Measurements from ENCODE around the gene ELN. TPM values are rescaled to one million over a fixed set of nuclear protein-coding genes. Genes with fewer than 3 reads are reported as not detected.

The ELN gene
- total RNA-seq, 3 donors from 2014 or later, result 25.9 to 134 (median 31.8) TPM

GRCh38 chr7:74068378-74069085 is 40.6 kb downstream of the ELN start:
- Histone ChIP-seq H3K27ac (no peak overlapping the region), H3K9me3 (no peaks in the 10 kb centered on the region), H3K4me3 (no peak overlapping the region), H3K4me1 (no peaks in the 10 kb centered on the region), H3K27me3 (no peaks in the 10 kb centered on the region), H3K36me3 (no peaks in the 10 kb centered on the region)
- intact Hi-C loops (cut with DNase I; ENCODE audit: low total_unique reads), result loop anchor here (10.0 kb wide), 1 partner anchor 106 kb away; the partner anchor contains the start of gene EIF4H
- DNase-seq (ENCODE audit: low spot score in 2 of 2), result no peak
- TF ChIP-seq POLR2A (IDR thresholded peaks at IDR 0.05) (no peak), CTCF (IDR thresholded peaks at IDR 0.05) (no peak), POLR2AphosphoS5 (IDR thresholded peaks at IDR 0.05) (no peak)

GRCh38 chr7:74069086-74069541 is 41.1 kb downstream of the ELN start:
- H3K36me3 ChIP-seq, result no peaks in the 10 kb centered on the region
- no peak overlapping the region for H3K4me3 ChIP-seq
- intact Hi-C loops (cut with DNase I; ENCODE audit: low total_unique reads), result loop anchor here (10.0 kb wide), 1 partner anchor 106 kb away; the partner anchor contains the start of gene EIF4H
- no peaks in the 10 kb centered on the region for H3K4me1 ChIP-seq
- no peaks in the 10 kb centered on the region for H3K9me3 ChIP-seq
- no peak overlapping the region for H3K27ac ChIP-seq
- no peaks in the 10 kb centered on the region for H3K27me3 ChIP-seq
- DNase-seq (ENCODE audit: low spot score in 2 of 2), result no peak
- TF ChIP-seq POLR2AphosphoS5 (IDR thresholded peaks at IDR 0.05), result no peak
- no peak for TF ChIP-seq POLR2A (IDR thresholded peaks at IDR 0.05)
- no peak for TF ChIP-seq CTCF (IDR thresholded peaks at IDR 0.05)

GRCh38 chr7:74069790-74070618 is 42.0 kb downstream of the ELN start:
- intact Hi-C loops (cut with DNase I; ENCODE audit: low total_unique reads), result loop anchor here (10.0 kb wide), 1 partner anchor 105 kb away; the partner anchor contains the start of gene EIF4H
- TF ChIP-seq POLR2A (IDR thresholded peaks at IDR 0.05), result no peak
- no peak for TF ChIP-seq POLR2AphosphoS5 (IDR thresholded peaks at IDR 0.05)
- no peak for TF ChIP-seq CTCF (IDR thresholded peaks at IDR 0.05)

GRCh38 chr7:74070619-74070921 is 42.6 kb downstream of the ELN start:
- Histone ChIP-seq H3K36me3 (no peaks in the 10 kb centered on the region), H3K27ac (no peak overlapping the region), H3K27me3 (no peaks in the 10 kb centered on the region), H3K4me3 (no peak overlapping the region), H3K9me3 (no peaks in the 10 kb centered on the region), H3K4me1 (no peaks in the 10 kb centered on the region)
- intact Hi-C loops (cut with DNase I; ENCODE audit: low total_unique reads), result no loop called here
- TF ChIP-seq POLR2A (IDR thresholded peaks at IDR 0.05) (no peak), POLR2AphosphoS5 (IDR thresholded peaks at IDR 0.05) (no peak), CTCF (IDR thresholded peaks at IDR 0.05) (no peak)
- DNase-seq (ENCODE audit: low spot score in 2 of 2), result no peak

More at GRCh38 chr7:74069790-74070618, 42.0 kb downstream of the ELN start:
- Histone ChIP-seq H3K4me1 (no peaks in the 10 kb centered on the region), H3K27me3 (no peaks in the 10 kb centered on the region), H3K36me3 (no peaks in the 10 kb centered on the region), H3K9me3 (no peaks in the 10 kb centered on the region), H3K27ac (no peak overlapping the region), H3K4me3 (no peak overlapping the region)
- DNase-seq (ENCODE audit: low spot score in 2 of 2), result no peak

DNA sequence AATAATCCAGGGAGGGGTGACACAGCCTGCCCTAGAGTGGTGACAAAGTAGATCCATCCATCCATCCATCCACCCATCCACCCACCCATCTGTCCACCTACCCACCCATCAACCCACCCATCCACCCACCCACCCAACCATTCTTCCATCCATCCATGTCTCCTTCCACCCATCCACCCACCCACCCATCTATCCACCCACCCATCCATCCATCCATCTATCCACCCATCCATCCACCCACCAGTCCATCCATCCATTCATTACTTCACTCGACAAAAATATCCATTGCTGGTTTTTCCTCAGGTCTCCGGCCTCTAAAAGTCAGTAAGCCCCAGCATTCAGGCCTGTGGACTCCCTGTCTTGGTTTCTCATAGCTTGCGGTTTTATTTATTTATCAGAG is 43.1 kb downstream of the ELN start:
- TF ChIP-seq POLR2AphosphoS5 (IDR thresholded peaks at IDR 0.05), result no peak
- TF ChIP-seq CTCF (IDR thresholded peaks at IDR 0.05), result no peak
- no peak for TF ChIP-seq POLR2A (IDR thresholded peaks at IDR 0.05)
- intact Hi-C loops (cut with DNase I; ENCODE audit: low total_unique reads), result no loop called here
- Histone ChIP-seq H3K4me1 (no peaks in the 10 kb centered on the region), H3K36me3 (no peaks in the 10 kb centered on the region), H3K27ac (no peak overlapping the region), H3K9me3 (no peaks in the 10 kb centered on the region), H3K27me3 (no peaks in the 10 kb centered on the region), H3K4me3 (no peak overlapping the region)
- no peak for DNase-seq (ENCODE audit: low spot score in 2 of 2)
